HL-60 (cell line): Measurements from ENCODE around the gene C5orf58.

Experiments used
- POLR2AphosphoS5 ChIP-seq: IDR thresholded peaks from 2 replicates; pipeline ENCODE4 v1.6.1; 2012; ENCODE audit warnings: low read depth
- TF ChIP-seq, protein P1 (sequence below): IDR thresholded peaks from one replicate; pipeline ENCODE4 v1.5.1; 2011; ENCODE audit warnings: low read length, control low read depth, inconsistent platforms; ENCODE audit not compliant: insufficient read depth

DNA sequence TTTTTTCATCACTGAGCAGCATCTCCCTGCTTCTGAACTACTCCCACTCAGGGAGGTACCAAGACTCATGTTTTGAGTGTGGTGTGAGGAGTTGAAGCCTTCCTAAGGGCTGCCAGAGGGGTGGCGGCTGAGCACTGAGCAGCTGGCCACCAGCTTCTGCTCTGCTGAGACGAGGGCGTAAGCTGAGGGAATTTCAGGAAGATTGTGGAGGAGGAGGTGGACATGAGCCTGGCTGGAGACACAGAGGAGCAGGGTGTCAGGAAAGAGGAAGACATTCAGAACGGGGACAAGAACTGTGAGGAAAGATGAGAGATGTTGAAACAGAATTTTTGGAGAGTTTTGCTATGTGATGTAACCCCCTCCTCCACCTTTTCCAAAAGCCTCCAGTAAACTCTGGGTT is 57.0 kb downstream of the C5orf58 start:
- TF ChIP-seq, protein P1, sequence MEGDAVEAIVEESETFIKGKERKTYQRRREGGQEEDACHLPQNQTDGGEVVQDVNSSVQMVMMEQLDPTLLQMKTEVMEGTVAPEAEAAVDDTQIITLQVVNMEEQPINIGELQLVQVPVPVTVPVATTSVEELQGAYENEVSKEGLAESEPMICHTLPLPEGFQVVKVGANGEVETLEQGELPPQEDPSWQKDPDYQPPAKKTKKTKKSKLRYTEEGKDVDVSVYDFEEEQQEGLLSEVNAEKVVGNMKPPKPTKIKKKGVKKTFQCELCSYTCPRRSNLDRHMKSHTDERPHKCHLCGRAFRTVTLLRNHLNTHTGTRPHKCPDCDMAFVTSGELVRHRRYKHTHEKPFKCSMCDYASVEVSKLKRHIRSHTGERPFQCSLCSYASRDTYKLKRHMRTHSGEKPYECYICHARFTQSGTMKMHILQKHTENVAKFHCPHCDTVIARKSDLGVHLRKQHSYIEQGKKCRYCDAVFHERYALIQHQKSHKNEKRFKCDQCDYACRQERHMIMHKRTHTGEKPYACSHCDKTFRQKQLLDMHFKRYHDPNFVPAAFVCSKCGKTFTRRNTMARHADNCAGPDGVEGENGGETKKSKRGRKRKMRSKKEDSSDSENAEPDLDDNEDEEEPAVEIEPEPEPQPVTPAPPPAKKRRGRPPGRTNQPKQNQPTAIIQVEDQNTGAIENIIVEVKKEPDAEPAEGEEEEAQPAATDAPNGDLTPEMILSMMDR: no peak
- no peak for TF ChIP-seq POLR2AphosphoS5
